HG03095 (cell line): ENCODE data around the gene C1orf167.

ENCODE experiments used
- ATAC-seq: cut with Tn5 transposase; IDR thresholded peaks from one replicate; pipeline ENCODE4 v1.9.1; 2021; ENCODE audit warnings: moderate library complexity; ENCODE audit not compliant: unreplicated experiment

Gene C1orf167, protein sequence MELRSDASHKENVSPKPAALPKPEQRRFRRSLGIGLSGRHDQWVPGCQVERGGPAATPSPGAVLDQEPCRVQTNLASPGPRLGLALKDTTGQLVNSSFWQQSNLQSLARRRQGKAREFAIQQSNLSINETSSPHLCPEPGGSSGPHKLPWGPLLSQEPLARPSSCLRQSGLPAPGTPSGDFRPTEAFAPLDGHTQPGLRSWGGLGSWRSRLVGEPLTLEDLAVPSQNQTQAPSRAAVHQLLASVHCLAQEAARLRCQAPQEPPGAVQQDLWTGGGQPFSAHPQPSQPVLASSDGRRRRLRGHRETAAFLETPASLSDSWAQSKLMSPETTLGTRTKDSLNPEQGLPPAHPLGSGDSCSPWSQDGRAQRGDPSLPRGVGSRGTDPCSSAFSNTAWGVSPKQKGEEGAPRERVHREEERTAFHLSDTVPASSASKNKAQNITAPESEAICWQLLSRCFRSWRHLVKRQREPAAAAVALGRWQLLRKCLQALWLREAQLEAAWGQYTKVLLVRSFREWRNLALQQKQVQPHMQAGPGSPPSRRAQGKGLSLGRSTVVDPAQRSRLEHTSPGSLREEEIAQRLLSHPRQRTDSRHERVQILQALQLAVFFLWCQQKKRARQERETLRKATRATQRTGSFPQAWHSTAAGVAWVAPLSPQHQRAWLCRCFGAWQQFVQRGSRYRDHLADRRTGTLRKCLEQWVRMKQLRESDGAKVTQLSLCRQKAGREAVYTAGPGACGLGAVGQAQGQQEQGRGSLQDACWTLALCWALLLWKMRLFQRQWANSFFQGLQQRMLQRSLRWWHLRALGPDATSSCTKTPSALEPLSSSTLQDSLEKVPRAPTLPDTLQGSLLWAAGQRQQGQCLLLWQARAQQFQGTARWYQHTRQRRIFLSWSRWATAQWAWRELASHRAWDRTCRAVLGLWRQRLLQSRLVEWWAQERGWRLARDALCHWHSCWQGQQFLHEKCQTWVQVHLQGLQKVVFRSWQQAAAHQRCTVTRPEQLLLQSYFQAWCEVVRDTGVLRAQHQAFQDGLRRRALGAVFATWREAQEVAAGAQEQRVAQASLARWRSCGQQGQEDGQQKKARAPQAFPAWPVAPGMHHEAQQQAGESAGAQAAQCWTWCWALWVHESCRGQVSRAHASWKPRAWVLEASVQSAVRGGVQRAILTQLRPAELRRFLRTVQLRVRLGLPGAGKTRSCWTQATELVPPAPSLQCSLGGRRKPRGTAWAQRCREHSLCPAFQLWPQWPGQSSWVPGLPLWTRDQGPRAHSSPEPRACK (N-terminal part only)

GRCh38 chr1:11761988-11762406 is at the start of gene C1orf167:
Gene C1orf167, plus strand, starts transcription at chr1:11762193. Its CDS starts 2,208 bp downstream, at chr1:11764401.
- no peak for ATAC-seq

DNA sequence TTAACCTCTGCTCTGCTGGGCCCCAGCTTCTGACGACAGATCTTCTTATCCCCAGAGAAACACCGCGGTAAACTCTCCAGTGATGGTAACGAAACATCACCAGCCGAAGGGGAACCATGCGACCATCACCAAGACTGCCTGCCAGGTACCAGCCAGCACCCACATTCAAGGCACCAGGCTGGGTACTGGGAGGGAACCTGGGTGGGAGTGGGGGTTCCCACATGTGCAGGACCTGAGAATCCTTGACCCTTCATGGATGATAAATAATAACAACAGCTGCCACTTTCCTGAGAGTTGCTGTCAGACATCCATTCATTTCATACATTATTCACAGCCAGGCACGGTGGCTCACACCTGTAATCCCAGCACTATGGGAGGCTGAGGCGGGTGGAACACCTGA is 49.7 kb upstream of the C1orf167 start:
- ATAC-seq, result no peak

DNA sequence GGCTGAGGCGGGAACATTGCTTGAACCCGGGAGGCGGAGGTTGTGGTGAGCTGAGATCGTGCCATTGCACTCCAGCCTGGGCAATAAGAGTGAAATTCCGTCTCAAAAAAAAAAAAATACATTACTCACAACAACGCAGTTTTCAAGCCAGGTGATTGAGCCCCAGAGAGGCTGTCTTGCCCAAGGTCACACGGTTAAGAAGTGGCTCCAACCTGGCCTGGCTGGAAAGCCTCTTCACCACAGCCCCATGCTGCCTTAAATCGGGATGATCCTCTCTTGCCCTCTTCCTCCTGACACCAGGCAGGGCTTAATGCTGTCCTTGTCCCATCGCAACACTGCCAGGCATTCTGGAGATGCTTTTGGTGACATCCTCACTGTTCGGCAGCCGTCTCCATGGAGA is 48.9 kb upstream of the C1orf167 start:
- no peak for ATAC-seq

GRCh38 chr1:11714831-11715575 is 47.0 kb upstream of the C1orf167 start:
- no peak for ATAC-seq

- ATAC-seq, result no peak
Measured at GRCh38 chr1:11719313-11720032, 42.5 kb upstream of the C1orf167 start.

- ATAC-seq, result no peak
Measured at GRCh38 chr1:11720033-11720376, 42.0 kb upstream of the C1orf167 start.

DNA sequence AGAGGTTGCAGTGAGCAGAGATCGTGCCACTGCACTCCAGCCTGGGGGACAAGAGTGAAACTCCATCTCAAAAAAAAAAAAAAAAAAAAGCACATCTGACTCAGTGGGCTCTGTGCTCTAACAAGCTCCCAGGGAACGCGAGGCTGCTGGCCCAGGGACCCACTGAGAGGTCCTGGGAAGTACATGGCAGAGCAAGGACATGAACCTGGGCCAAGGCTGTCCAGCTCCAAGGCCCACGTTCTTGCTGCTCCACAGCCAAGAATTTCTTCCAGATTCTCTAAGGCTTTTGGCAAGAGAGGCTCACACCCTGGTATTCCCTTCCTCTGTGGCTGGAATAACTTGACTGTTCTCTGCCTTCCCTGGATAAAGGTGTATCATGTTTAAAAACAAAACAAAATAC is 41.5 kb upstream of the C1orf167 start:
- no peak for ATAC-seq

GRCh38 chr1:11721311-11721710 is 40.7 kb upstream of the C1orf167 start:
- no peak for ATAC-seq

DNA sequence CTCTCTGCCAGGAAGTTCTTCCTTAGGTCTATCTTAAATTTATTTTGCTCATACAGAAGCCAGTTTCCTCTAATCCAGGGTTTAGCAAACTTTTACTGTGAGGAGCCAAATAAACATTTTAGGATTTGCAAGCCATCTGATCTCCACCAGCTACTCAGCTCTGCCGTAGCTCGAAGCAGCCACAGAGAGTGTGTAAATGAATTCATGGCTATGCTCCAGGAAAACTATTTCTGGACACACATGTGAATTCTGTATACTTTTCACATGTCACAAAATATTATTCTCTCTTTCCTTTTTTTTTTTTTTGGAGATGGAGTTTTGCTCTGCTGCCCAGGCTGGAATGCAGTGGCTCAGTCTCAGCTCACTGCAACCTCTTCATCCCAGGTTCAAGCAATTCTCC is 39.5 kb upstream of the C1orf167 start:
- no peak for ATAC-seq

DNA sequence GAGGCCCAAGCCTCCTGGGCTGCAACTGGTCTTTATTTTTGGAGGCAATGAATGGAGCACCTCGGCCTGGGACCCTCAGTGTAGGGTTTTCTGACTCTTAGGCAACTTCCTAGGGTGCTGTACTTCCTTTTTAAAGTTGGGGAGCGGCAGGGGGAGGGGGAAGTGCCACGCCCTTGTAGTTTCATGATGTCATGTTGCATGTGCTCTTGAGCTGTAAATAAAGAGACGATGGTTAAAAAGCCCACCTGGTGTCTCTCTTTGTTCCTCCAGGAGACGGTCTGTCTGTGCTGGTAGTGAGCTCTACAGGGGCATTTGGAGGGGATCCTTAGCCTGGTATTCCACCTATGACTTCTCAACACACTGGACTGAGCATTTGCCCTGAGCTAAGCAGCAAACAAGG is 36.4 kb upstream of the C1orf167 start:
- no peak for ATAC-seq

DNA sequence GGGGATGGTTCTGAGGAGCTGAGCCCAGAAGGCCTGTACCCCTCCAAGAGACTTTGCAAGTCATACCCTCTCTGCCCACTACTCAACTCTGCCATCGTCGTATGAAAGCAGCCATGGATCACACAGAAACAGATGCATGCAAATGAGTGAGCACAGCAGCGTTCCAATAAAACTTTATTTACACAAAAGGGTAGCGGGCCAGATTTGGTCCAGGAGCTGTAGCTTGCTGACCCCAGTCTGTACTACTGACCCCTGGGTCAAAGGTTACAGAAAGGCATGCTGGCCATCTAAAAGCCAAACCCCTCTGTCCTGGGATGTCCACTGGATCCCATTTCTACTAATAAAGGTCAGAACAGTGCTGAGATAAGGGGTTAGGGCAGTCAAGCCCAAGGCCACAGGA is 34.9 kb upstream of the C1orf167 start:
- no peak for ATAC-seq

GRCh38 chr1:11728126-11728806 is 33.7 kb upstream of the C1orf167 start:
- no peak for ATAC-seq

DNA sequence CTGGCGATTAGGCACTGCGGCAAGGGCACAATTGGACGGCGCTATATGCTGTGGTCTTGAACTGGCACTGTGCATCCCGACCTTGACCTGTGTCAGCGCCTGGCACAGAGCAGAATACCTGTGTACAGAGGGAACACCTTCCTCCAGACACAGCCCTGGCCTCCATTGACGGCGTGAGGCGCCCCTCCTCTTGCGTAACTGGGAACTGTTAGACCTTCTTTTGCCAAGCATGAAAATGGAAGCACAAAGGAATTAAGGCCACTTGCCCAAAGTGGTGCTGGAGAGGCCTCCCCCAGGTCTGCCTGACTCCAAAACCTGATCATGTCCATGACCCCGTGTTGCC is 32.9 kb upstream of the C1orf167 start:
- no peak for ATAC-seq

GRCh38 chr1:11729498-11730428 is 32.2 kb upstream of the C1orf167 start:
- no peak for ATAC-seq

DNA sequence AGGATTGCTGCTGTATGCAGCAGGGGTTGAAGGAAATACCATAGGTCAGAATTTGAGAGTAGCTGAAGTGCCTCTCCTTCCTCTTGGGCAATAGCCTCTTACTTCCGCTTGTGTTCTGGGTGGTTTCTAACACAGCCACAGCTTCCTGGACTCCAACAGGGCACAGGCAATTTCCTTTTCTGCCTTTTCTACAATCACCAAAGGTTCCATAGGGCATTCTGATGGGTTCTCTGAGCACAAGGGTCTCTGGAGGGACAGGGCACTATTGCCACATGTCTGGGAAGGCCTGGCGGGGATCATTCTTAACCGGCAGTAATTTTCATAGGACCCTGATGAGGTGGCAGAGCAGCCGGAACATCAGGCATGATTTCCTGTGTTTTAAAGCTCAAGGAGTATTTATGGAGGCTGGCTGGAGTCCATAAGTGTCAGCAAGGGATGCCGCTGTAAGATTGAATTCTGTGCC is 31.5 kb upstream of the C1orf167 start:
- no peak for ATAC-seq

DNA sequence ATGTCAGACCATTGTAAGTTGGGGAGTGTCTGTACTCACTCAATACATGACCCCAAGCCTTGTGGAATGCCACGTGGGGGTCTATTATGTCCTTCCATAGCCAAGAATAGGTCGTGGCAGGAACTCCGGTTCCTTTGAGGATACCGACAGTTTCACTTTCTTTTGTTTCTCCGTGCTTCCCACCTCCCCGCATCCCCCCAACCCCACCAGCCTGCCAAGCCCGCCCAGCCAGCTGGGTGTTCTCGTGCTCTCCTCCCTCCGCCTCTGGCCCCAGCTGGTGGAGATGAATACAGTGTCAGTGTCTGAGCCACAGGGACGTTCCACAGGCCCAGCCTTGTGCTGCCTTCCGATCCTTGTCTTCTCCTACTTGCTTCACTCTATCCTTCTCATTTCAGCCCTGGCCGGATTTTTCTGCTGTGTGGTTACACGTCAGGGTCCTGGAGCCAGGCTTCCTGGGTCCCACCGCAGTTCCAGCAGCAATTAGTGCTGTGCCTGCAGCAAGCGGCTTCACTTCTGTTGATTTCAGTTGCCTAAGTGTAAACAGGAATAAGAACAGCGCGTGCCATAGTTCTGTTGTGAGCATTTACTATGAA is 30.2 kb upstream of the C1orf167 start:
- ATAC-seq, result no peak

- no peak for ATAC-seq
Measured at GRCh38 chr1:11733306-11733705, 28.7 kb upstream of the C1orf167 start.

GRCh38 chr1:11735531-11735853 is 26.5 kb upstream of the C1orf167 start:
- ATAC-seq, result no peak
